ENCODE data around the gene RETREG1. TPM values are rescaled to one million over a fixed set of nuclear protein-coding genes. Genes with fewer than 3 reads are reported as not detected.

Gene RETREG1
- total RNA-seq, 1 experiment from 2014 or later, result 3.4 TPM

- H3K4me1 Mint-ChIP-seq, result peaks cover 28 to 32% of the 10 kb centered on the region in 2 experiments
- no peaks in the 10 kb centered on the region for H3K27me3 ChIP-seq (ENCODE audit: insufficient read depth, low read length)
- H3K27ac Mint-ChIP-seq, result no peak overlapping the region; a peak in 3 of 7 replicates
- H4K91ac ChIP-seq (ENCODE audit: insufficient read length, low read depth, low read length), result no peak overlapping the region
- H4K20me1 ChIP-seq (ENCODE audit: control insufficient read depth, insufficient read depth, insufficient read length), result no peaks in the 10 kb centered on the region
- H2BK120ac ChIP-seq (ENCODE audit: low read depth, low read length, poor library complexity, severe bottlenecking), result no peak overlapping the region
- no peak overlapping the region for H2BK20ac ChIP-seq (ENCODE audit: low read depth, low read length, poor library complexity, severe bottlenecking)
- H2AFZ ChIP-seq (ENCODE audit: low read length), result no peak overlapping the region
- H2AK5ac ChIP-seq (ENCODE audit: insufficient read length, low read length), result no peak overlapping the region
- H3K4ac ChIP-seq (ENCODE audit: low read depth, low read length), result no peak overlapping the region
- H3K4me2 ChIP-seq (ENCODE audit: insufficient read depth, insufficient read length, low read length), result no peak overlapping the region
- no peaks in the 10 kb centered on the region for H3K9me3 Mint-ChIP-seq
- peaks cover 6% of the 10 kb centered on the region; the same call in 1 of the 2 replicates for H3K4me1 ChIP-seq (ENCODE audit: insufficient read depth, low read length)
- no peak overlapping the region for H4K8ac ChIP-seq (replicated peaks; ENCODE audit: insufficient read length, low read depth, low read length)
- DNase-seq, result no peak
- H2BK15ac ChIP-seq (ENCODE audit: low read depth, low read length), result no peak overlapping the region
- no peak overlapping the region for H4K5ac ChIP-seq (ENCODE audit: insufficient read length, low read depth, low read length)
- H3K27ac ChIP-seq (ENCODE audit: insufficient read length, low read depth, low read length), result no peak overlapping the region
- H3K23me2 ChIP-seq (ENCODE audit: insufficient read length, low read depth, low read length, poor library complexity, severe bottlenecking), result no peaks in the 10 kb centered on the region
- no peak overlapping the region for H2BK5ac ChIP-seq (ENCODE audit: insufficient read length, low read length)
- no peaks in the 10 kb centered on the region for H3K79me1 ChIP-seq (ENCODE audit: insufficient read depth, low read depth, low read length, poor library complexity, severe bottlenecking)
- no peaks in the 10 kb centered on the region; the same call in 1 of the 2 replicates for H3K27me3 Mint-ChIP-seq (ENCODE audit: low read depth)
- no peak for TF ChIP-seq CTCF (conservative IDR thresholded peaks at IDR 0.05)
- no peaks in the 10 kb centered on the region for H3K79me2 ChIP-seq (ENCODE audit: insufficient read depth, low read length)
- H3K36me3 Mint-ChIP-seq (ENCODE audit: insufficient read depth in 1 of 3, low read depth in 3 of 3), result no peaks in the 10 kb centered on the region; a peak in 1 of 7 replicates
- H3K9ac ChIP-seq (ENCODE audit: extremely low read depth, insufficient read length, low read length), result no peak overlapping the region
- H3K4me3 Mint-ChIP-seq, result no peak overlapping the region
- no peak overlapping the region for H3K23ac ChIP-seq (ENCODE audit: insufficient read length, low read depth, low read length)
- WGBS (ENCODE audit: extremely low coverage, insufficient read length, low lambda C conversion rate), result no CpG with 5 or more reads among the region's 3 CpGs
- H3T11ph ChIP-seq (ENCODE audit: low read length), result no peak overlapping the region
- no peak overlapping the region for H3K56ac ChIP-seq (ENCODE audit: insufficient read length, low read depth, low read length)
- no peaks in the 10 kb centered on the region for H3K9me3 ChIP-seq (ENCODE audit: control insufficient read depth, low read depth, low read length)
- no peak overlapping the region for H3K18ac ChIP-seq (ENCODE audit: insufficient read length, low read depth, low read length)
- no peak overlapping the region for H2BK12ac ChIP-seq (ENCODE audit: insufficient read length, low read depth, low read length)
- no peak overlapping the region for H3K14ac ChIP-seq (ENCODE audit: insufficient read depth, low read length)
Measured at GRCh38 chr5:16570121-16570815, 46.5 kb downstream of the RETREG1 start.
